ENCODE data around the gene STK32A.
"Not testable (repeated sequence)": the region's sequence is repeated elsewhere in the genome, so short reads cannot be mapped to it uniquely, and the experiment has no call there.

The STK32A gene

GRCh38 chr5:147344861-147345260, 110.0 kb downstream of the STK32A start:
- H3K4me1 Mint-ChIP-seq (ENCODE audit: low read depth) = peaks cover 6% of the 10 kb centered on the region
- intact Hi-C loops (cut with micrococcal nuclease) = no loop called here
- no peaks in the 10 kb centered on the region for H3K27me3 Mint-ChIP-seq
- no peak overlapping the region for H3K27ac Mint-ChIP-seq
- no peak overlapping the region for H3K4me3 Mint-ChIP-seq
- H3K9me3 Mint-ChIP-seq = no peaks in the 10 kb centered on the region
- H3K36me3 Mint-ChIP-seq (ENCODE audit: low read depth) = no peaks in the 10 kb centered on the region

GRCh38 chr5:147346006-147346561, 111.3 kb downstream of the STK32A start:
- Mint-ChIP-seq H3K9me3 (no peaks in the 10 kb centered on the region), H3K36me3 (ENCODE audit: low read depth) (no peaks in the 10 kb centered on the region), H3K27ac (no peak overlapping the region), H3K4me1 (ENCODE audit: low read depth) (peaks cover 6% of the 10 kb centered on the region), H3K27me3 (no peaks in the 10 kb centered on the region), H3K4me3 (no peak overlapping the region)
- intact Hi-C loops (cut with micrococcal nuclease) = no loop called here

GRCh38 chr5:147348046-147348445, 113.2 kb downstream of the STK32A start:
- H3K4me3 Mint-ChIP-seq = no peak overlapping the region
- no peak overlapping the region for H3K27ac Mint-ChIP-seq
- intact Hi-C loops (cut with micrococcal nuclease) = no loop called here

GRCh38 chr5:147348451-147348850, 113.6 kb downstream of the STK32A start:
- Mint-ChIP-seq H3K27ac (no peak overlapping the region), H3K36me3 (ENCODE audit: low read depth) (no peaks in the 10 kb centered on the region), H3K27me3 (peaks cover 4% of the 10 kb centered on the region), H3K4me1 (ENCODE audit: low read depth) (peaks cover 6% of the 10 kb centered on the region), H3K4me3 (no peak overlapping the region), H3K9me3 (no peaks in the 10 kb centered on the region)
- intact Hi-C loops (cut with micrococcal nuclease) = no loop called here

More at GRCh38 chr5:147348046-147348445, 113.2 kb downstream of the STK32A start:
- Mint-ChIP-seq H3K36me3 (ENCODE audit: low read depth) (no peaks in the 10 kb centered on the region), H3K27me3 (peaks cover 2% of the 10 kb centered on the region), H3K9me3 (no peaks in the 10 kb centered on the region), H3K4me1 (ENCODE audit: low read depth) (peaks cover 6% of the 10 kb centered on the region)

- no peaks in the 10 kb centered on the region for H3K9me3 Mint-ChIP-seq
- no peaks in the 10 kb centered on the region for H3K36me3 Mint-ChIP-seq (ENCODE audit: low read depth)
- H3K27me3 Mint-ChIP-seq = peaks cover 7% of the 10 kb centered on the region
- intact Hi-C loops (cut with micrococcal nuclease) = no loop called here
- no peak overlapping the region for H3K27ac Mint-ChIP-seq
- H3K4me3 Mint-ChIP-seq = no peak overlapping the region
- H3K4me1 Mint-ChIP-seq (ENCODE audit: low read depth) = peaks cover 6% of the 10 kb centered on the region
Measured at GRCh38 chr5:147349241-147349640, 114.4 kb downstream of the STK32A start.

GRCh38 chr5:147359101-147359500, 124.3 kb downstream of the STK32A start:
- intact Hi-C loops (cut with micrococcal nuclease) = no loop called here
- Mint-ChIP-seq H3K27me3 (peaks cover 6% of the 10 kb centered on the region), H3K36me3 (ENCODE audit: low read depth) (no peaks in the 10 kb centered on the region), H3K4me1 (ENCODE audit: low read depth) (no peaks in the 10 kb centered on the region), H3K9me3 (no peaks in the 10 kb centered on the region), H3K4me3 (no peak overlapping the region), H3K27ac (no peak overlapping the region)

GRCh38 chr5:147359581-147359980, 124.8 kb downstream of the STK32A start:
- intact Hi-C loops (cut with micrococcal nuclease) = no loop called here
- no peak overlapping the region for H3K4me3 Mint-ChIP-seq
- no peaks in the 10 kb centered on the region for H3K4me1 Mint-ChIP-seq (ENCODE audit: low read depth)
- no peak overlapping the region for H3K27ac Mint-ChIP-seq
- H3K36me3 Mint-ChIP-seq (ENCODE audit: low read depth) = no peaks in the 10 kb centered on the region
- peaks cover 6% of the 10 kb centered on the region for H3K27me3 Mint-ChIP-seq
- no peaks in the 10 kb centered on the region for H3K9me3 Mint-ChIP-seq

GRCh38 chr5:147360816-147361215, 126.0 kb downstream of the STK32A start:
- intact Hi-C loops (cut with micrococcal nuclease) = no loop called here
- no peaks in the 10 kb centered on the region for H3K36me3 Mint-ChIP-seq (ENCODE audit: low read depth)
- no peaks in the 10 kb centered on the region for H3K4me1 Mint-ChIP-seq (ENCODE audit: low read depth)

GRCh38 chr5:147361441-147362175, 126.8 kb downstream of the STK32A start:
- no peaks in the 10 kb centered on the region for H3K9me3 Mint-ChIP-seq
- intact Hi-C loops (cut with micrococcal nuclease) = no loop called here
- no peaks in the 10 kb centered on the region for H3K36me3 Mint-ChIP-seq (ENCODE audit: low read depth)
- H3K4me1 Mint-ChIP-seq (ENCODE audit: low read depth) = no peaks in the 10 kb centered on the region
- H3K27ac Mint-ChIP-seq = no peak overlapping the region
- H3K27me3 Mint-ChIP-seq = peaks cover 5% of the 10 kb centered on the region
- no peak overlapping the region for H3K4me3 Mint-ChIP-seq

More at GRCh38 chr5:147360816-147361215, 126.0 kb downstream of the STK32A start:
- peaks cover 5% of the 10 kb centered on the region for H3K27me3 Mint-ChIP-seq
- H3K27ac Mint-ChIP-seq = no peak overlapping the region
- no peak overlapping the region for H3K4me3 Mint-ChIP-seq
- no peaks in the 10 kb centered on the region for H3K9me3 Mint-ChIP-seq

- H3K36me3 Mint-ChIP-seq (ENCODE audit: low read depth); H3K27me3 Mint-ChIP-seq; H3K4me3 Mint-ChIP-seq; H3K9me3 Mint-ChIP-seq; H3K4me1 Mint-ChIP-seq (ENCODE audit: low read depth); intact Hi-C loops (cut with micrococcal nuclease); H3K27ac Mint-ChIP-seq: not testable (repeated sequence)
Measured at GRCh38 chr5:147367381-147367780, 132.6 kb downstream of the STK32A start.

GRCh38 chr5:147369742-147370374, 135.0 kb downstream of the STK32A start:
- Mint-ChIP-seq H3K4me1 (ENCODE audit: low read depth) (no peaks in the 10 kb centered on the region), H3K27me3 (peaks cover 1% of the 10 kb centered on the region), H3K27ac (no peak overlapping the region), H3K36me3 (ENCODE audit: low read depth) (no peaks in the 10 kb centered on the region), H3K4me3 (no peak overlapping the region), H3K9me3 (no peaks in the 10 kb centered on the region)
- intact Hi-C loops (cut with micrococcal nuclease) = loop anchor here (2.0 to 10.0 kb wide), 2 partner anchors 175 to 271 kb away; no protein-coding TSS in a partner anchor

- no peaks in the 10 kb centered on the region for H3K27me3 Mint-ChIP-seq
- H3K27ac Mint-ChIP-seq = no peak overlapping the region
- intact Hi-C loops (cut with micrococcal nuclease) = loop anchor here (10.0 kb wide), 1 partner anchor 176 kb away; no protein-coding TSS in a partner anchor
- H3K9me3 Mint-ChIP-seq = no peaks in the 10 kb centered on the region
- H3K36me3 Mint-ChIP-seq (ENCODE audit: low read depth) = no peaks in the 10 kb centered on the region
- H3K4me3 Mint-ChIP-seq = no peak overlapping the region
- H3K4me1 Mint-ChIP-seq (ENCODE audit: low read depth) = no peaks in the 10 kb centered on the region
Measured at GRCh38 chr5:147371290-147371689, 136.5 kb downstream of the STK32A start.

GRCh38 chr5:147372191-147372590, 137.4 kb downstream of the STK32A start:
- no peak overlapping the region for H3K27ac Mint-ChIP-seq
- intact Hi-C loops (cut with micrococcal nuclease) = loop anchor here (10.0 kb wide), 1 partner anchor 177 kb away; no protein-coding TSS in a partner anchor
- H3K4me1 Mint-ChIP-seq (ENCODE audit: low read depth) = no peaks in the 10 kb centered on the region
- no peaks in the 10 kb centered on the region for H3K27me3 Mint-ChIP-seq
- no peaks in the 10 kb centered on the region for H3K36me3 Mint-ChIP-seq (ENCODE audit: low read depth)
- H3K9me3 Mint-ChIP-seq = no peaks in the 10 kb centered on the region
- no peak overlapping the region for H3K4me3 Mint-ChIP-seq

GRCh38 chr5:147373328-147373727, 138.5 kb downstream of the STK32A start:
- no peak overlapping the region for H3K27ac Mint-ChIP-seq
- H3K4me1 Mint-ChIP-seq (ENCODE audit: low read depth) = no peaks in the 10 kb centered on the region
- H3K36me3 Mint-ChIP-seq (ENCODE audit: low read depth) = no peaks in the 10 kb centered on the region
- intact Hi-C loops (cut with micrococcal nuclease) = loop anchor here (10.0 kb wide), 1 partner anchor 179 kb away; no protein-coding TSS in a partner anchor
- H3K9me3 Mint-ChIP-seq = no peaks in the 10 kb centered on the region
- H3K4me3 Mint-ChIP-seq = no peak overlapping the region
- no peaks in the 10 kb centered on the region for H3K27me3 Mint-ChIP-seq

Measured in dendritic cell treated with granulocyte-macrophage colony-stimulating factor and Interleukin-4, amounts not matched to agents 40 ng/mL and 50 ng/mL, for 4 days (primary cell).